Ascending aorta (tissue), 2 donors: ENCODE data around the gene CAPZA1. TPM values are rescaled to one million over a fixed set of nuclear protein-coding genes. Genes with fewer than 3 reads are reported as not detected.
A peak's percentile ranks its signal among the peaks of the same experiment; 100 is the strongest.

Experiments
- DNase-seq, 2 donors: peaks; one replicate each; pipeline ENCODE4 v3.0.0-alpha.2; 2019; ENCODE audit warnings: low spot score in 2 of 2
- H3K27ac ChIP-seq, 2 donors: fragments of 200-600 bp; sonication (generic); one replicate each; pipeline ENCODE4 v1.5.1; 2016 to 2017; ENCODE audit warnings: mild to moderate bottlenecking in 1 of 2
- H3K27me3 ChIP-seq: fragments of 200-600 bp; sonication (generic); one replicate; pipeline ENCODE4 v1.5.1; 2017
- H3K36me3 ChIP-seq, 2 donors: fragments of 200-600 bp; sonication (generic); one replicate each; pipeline ENCODE4 v1.5.1; 2016
- H3K4me1 ChIP-seq, 2 donors: fragments of 200-600 bp; sonication (generic); one replicate each; pipeline ENCODE4 v1.5.1; 2016 to 2017; ENCODE audit warnings: mild to moderate bottlenecking in 1 of 2
- H3K4me3 ChIP-seq, 2 donors: fragments of 200-600 bp; sonication (generic); one replicate each; pipeline ENCODE4 v1.5.1; 2016 to 2017; ENCODE audit warnings: mild to moderate bottlenecking in 1 of 2
- H3K9me3 ChIP-seq, 2 donors: fragments of 200-600 bp; sonication (generic); one replicate each; pipeline ENCODE4 v1.5.1; 2016
- intact Hi-C: fragments of 100-400 bp; cut with DNase I; formaldehyde crosslinking; loops from one replicate; pipeline ENCODE4 v1.15.1; 2023
- total RNA-seq: library from RNA; depleted of rRNA; stranded (reverse); fragments of >200 nt; gene quantifications from one replicate; pipeline ENCODE4 v1.1.0, GENCODE V29; 2016
- TF ChIP-seq, protein P1 (sequence below), 3 experiments: fragments of 200-600 bp in 2 of 3; fragments of 450-650 bp in 1 of 3; sonication (generic) in 2 of 3; IDR thresholded peaks; one replicate each; pipeline ENCODE4 v1.5.1; 2016 to 2019; ENCODE audit warnings: antibody characterized with exemption in 3 of 3, mild to moderate bottlenecking in 1 of 3, moderate library complexity in 1 of 3

The CAPZA1 gene
- total RNA-seq, 1 donor from 2014 or later, result 53.5 TPM

- H3K27ac ChIP-seq, result no peak overlapping the region
- no peaks in the 10 kb centered on the region for H3K36me3 ChIP-seq
- H3K4me3 ChIP-seq, result no peak overlapping the region
- H3K4me1 ChIP-seq, result peaks cover 6 to 15% of the 10 kb centered on the region in 2 donors
- no peak for DNase-seq
- no peaks in the 10 kb centered on the region for H3K9me3 ChIP-seq
- TF ChIP-seq, protein P1, sequence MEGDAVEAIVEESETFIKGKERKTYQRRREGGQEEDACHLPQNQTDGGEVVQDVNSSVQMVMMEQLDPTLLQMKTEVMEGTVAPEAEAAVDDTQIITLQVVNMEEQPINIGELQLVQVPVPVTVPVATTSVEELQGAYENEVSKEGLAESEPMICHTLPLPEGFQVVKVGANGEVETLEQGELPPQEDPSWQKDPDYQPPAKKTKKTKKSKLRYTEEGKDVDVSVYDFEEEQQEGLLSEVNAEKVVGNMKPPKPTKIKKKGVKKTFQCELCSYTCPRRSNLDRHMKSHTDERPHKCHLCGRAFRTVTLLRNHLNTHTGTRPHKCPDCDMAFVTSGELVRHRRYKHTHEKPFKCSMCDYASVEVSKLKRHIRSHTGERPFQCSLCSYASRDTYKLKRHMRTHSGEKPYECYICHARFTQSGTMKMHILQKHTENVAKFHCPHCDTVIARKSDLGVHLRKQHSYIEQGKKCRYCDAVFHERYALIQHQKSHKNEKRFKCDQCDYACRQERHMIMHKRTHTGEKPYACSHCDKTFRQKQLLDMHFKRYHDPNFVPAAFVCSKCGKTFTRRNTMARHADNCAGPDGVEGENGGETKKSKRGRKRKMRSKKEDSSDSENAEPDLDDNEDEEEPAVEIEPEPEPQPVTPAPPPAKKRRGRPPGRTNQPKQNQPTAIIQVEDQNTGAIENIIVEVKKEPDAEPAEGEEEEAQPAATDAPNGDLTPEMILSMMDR (IDR thresholded peaks at IDR 0.05), result no peak
- no peaks in the 10 kb centered on the region for H3K27me3 ChIP-seq
- intact Hi-C loops, result no loop called here
Observed at GRCh38 chr1:112711041-112711440, 91.4 kb downstream of the CAPZA1 start.

DNA sequence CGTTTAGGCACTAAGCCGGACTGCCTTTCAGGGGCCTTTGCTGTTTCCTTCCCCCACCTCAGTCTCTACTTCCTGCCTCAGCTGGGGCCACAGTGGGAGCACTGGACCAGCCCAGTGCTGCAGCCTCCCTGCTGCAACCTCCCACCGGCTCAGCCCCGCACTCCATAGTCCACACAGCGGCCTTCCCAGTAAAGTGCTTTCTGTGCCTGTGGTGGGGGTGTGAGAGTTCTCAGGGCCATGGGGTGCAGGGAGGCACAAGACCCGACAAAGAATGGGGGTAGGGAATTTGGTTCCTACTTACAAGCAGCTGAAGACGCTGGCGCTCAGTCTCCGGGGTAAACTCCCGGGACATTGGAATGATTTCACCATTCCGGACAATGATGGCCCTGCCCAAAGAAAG is 92.0 kb downstream of the CAPZA1 start:
- H3K4me3 ChIP-seq, result no peak overlapping the region
- intact Hi-C loops, result no loop called here
- no peak for DNase-seq
- H3K27ac ChIP-seq, result no peak overlapping the region
- H3K27me3 ChIP-seq, result no peaks in the 10 kb centered on the region
- no peaks in the 10 kb centered on the region for H3K36me3 ChIP-seq
- TF ChIP-seq, protein P1 (IDR thresholded peaks at IDR 0.05), result no peak
- no peaks in the 10 kb centered on the region for H3K9me3 ChIP-seq
- H3K4me1 ChIP-seq, result peaks cover 6 to 16% of the 10 kb centered on the region in 2 donors

DNA sequence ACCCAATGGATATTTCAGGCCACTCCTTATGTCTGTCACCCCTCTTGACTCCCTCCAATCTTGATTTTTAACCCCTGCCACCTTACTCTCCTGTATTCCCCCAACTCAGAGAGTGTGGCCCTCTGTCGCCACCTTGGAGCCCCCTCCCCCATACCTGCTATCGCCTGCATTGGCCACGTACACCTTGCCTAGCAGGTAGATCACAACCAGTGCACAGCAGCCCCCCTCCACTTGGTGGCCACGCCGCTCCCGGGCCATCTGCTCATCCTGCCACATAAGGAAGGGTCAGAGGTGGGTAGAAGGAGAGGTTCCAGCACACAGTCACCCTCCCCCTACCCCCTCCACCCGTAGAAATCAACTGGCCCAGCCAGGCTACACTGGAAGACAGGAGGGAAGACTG is 92.6 kb downstream of the CAPZA1 start:
- TF ChIP-seq, protein P1 (IDR thresholded peaks at IDR 0.05), result no peak
- intact Hi-C loops, result no loop called here
- DNase-seq, result no peak
- Histone ChIP-seq H3K27ac (no peak overlapping the region), H3K9me3 (no peaks in the 10 kb centered on the region), H3K4me3 (no peak overlapping the region), H3K4me1 (peaks cover 6 to 16% of the 10 kb centered on the region in 2 donors), H3K36me3 (no peaks in the 10 kb centered on the region), H3K27me3 (no peaks in the 10 kb centered on the region)

DNA sequence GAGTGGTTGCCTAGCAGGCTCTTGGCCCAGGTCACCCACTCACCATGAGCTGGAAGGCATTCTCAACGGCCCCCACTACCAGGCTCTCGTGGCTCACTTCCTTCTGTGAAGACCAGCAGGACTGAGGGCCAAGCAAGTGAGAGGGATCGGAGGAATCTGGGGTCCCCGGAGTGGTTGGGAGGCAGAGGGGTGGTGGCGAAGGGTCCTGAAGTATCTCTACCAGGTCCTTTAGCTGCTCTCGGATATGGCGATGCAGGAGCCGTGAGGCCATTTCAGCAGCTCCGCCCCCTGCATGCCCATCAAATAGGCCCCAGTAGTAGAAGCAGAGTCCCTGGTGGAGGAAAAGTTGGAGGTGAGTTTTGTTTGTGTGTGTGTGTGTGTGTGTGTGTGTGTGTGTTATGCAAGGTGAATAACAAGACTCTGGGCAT is 93.1 kb downstream of the CAPZA1 start:
- DNase-seq, result no peak
- intact Hi-C loops, result no loop called here

GRCh38 chr1:112713466-112714312 is 94.1 kb downstream of the CAPZA1 start:
- no peaks in the 10 kb centered on the region for H3K9me3 ChIP-seq
- peak overlapping the region; percentile 80 to 85 for H3K4me3 ChIP-seq
- H3K27ac ChIP-seq, result peak overlapping the region; percentile 55 to 65
- intact Hi-C loops, result loop anchor here (2.0 kb wide), 5 partner anchors 95 to 1265 kb away; partner anchors contain the start of genes AP4B1, ATP5PB, CAPZA1 and DCLRE1B
- H3K4me1 ChIP-seq, result peaks cover 6 to 13% of the 10 kb centered on the region in 2 donors
- H3K36me3 ChIP-seq, result no peaks in the 10 kb centered on the region
- TF ChIP-seq, protein P1 (IDR thresholded peaks at IDR 0.05), result no peak
- DNase-seq, result no peak
- no peaks in the 10 kb centered on the region for H3K27me3 ChIP-seq

More for the DNA sequence above, 93.1 kb downstream of the CAPZA1 start:
- Histone ChIP-seq H3K36me3 (no peaks in the 10 kb centered on the region), H3K27ac (no peak overlapping the region), H3K27me3 (no peaks in the 10 kb centered on the region), H3K4me3 (no peak overlapping the region), H3K9me3 (no peaks in the 10 kb centered on the region), H3K4me1 (peaks cover 6 to 16% of the 10 kb centered on the region in 2 donors)
- TF ChIP-seq, protein P1 (IDR thresholded peaks at IDR 0.05), result no peak
